ENCODE measurements around the gene NRCAM.
A peak's percentile ranks its signal among the peaks of the same experiment; 100 is the strongest.

Gene NRCAM

DNA sequence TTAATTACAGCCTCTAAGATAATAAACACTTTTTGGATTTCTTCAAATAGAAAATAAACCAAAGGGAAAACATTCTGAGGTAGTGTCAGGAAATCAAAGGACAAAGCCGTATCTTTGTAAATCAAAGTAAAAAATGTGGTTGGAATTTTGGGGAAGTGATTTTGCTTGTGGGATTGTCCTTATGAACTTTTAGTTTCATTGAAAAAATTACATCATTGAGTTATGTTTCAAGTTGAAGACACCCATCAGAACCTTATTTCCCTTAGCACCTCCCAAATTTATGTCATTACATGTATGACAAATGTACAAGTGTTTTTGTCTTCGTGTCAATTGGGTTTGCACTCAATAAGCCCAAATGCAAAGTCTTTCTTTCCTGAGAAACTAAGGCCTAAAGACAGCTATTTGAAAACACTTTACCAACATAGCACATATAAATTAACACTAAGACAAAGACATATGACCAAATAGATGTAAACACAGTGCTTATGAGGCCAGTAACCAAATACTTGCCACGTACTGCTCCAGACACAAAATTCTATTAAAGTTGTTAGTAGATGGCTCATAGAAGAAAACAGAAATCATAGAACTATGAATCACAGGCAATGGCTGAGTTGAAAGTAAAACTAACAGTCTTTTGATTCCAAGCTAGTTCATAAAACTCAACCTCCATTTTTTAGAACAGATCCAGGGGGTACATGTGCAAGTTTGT, 299.2 kb downstream of the NRCAM start:
- no peak for DNase-seq (ENCODE audit: extremely low spot score)
- TF ChIP-seq, protein P1, sequence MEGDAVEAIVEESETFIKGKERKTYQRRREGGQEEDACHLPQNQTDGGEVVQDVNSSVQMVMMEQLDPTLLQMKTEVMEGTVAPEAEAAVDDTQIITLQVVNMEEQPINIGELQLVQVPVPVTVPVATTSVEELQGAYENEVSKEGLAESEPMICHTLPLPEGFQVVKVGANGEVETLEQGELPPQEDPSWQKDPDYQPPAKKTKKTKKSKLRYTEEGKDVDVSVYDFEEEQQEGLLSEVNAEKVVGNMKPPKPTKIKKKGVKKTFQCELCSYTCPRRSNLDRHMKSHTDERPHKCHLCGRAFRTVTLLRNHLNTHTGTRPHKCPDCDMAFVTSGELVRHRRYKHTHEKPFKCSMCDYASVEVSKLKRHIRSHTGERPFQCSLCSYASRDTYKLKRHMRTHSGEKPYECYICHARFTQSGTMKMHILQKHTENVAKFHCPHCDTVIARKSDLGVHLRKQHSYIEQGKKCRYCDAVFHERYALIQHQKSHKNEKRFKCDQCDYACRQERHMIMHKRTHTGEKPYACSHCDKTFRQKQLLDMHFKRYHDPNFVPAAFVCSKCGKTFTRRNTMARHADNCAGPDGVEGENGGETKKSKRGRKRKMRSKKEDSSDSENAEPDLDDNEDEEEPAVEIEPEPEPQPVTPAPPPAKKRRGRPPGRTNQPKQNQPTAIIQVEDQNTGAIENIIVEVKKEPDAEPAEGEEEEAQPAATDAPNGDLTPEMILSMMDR (IDR thresholded peaks at IDR 0.05; ENCODE audit: control extremely low read depth, extremely low read depth, low read depth, missing control alignments) = no peak
- CTCF ChIA-PET = interaction anchor here (0.8 to 3.0 kb wide), 5 partner anchors 10 to 340 kb away, joined by 3 to 15 read pairs (median 6); no protein-coding TSS in a partner anchor
- POLR2A ChIA-PET = no interaction called here

- TF ChIP-seq, protein P1 (IDR thresholded peaks at IDR 0.05; ENCODE audit: control extremely low read depth, extremely low read depth, low read depth, missing control alignments) = no peak
- ChIA-PET POLR2A (no interaction called here), CTCF (no interaction called here)
- DNase-seq (ENCODE audit: extremely low spot score) = no peak
Observed at GRCh38 chr7:108152198-108152597, 304.0 kb downstream of the NRCAM start.

DNA sequence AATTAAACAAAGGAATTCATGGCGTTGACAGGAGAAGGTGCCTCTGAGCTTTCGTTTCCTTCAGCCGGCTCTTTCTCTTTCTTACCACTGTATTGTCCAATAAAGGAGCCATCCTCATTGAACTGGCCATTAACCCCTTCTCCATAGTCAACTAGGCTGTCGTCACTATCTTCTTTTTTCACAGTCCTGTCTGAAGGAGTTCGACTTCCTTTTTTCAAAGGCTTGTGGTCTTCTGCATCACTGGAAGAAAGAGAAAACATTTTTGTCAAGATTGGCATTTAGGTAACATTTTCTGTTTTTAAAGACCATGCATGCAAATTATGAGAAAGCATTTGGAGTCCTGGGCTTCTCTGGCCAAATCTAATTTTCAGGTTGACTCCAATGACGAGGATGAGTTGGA, 306.3 kb downstream of the NRCAM start:
- no peak for DNase-seq (ENCODE audit: extremely low spot score)
- CTCF ChIA-PET = interaction anchor here (0.7 to 1.2 kb wide), 3 partner anchors 12 to 271 kb away, joined by 3 read pairs; no protein-coding TSS in a partner anchor
- TF ChIP-seq, protein P1 (IDR thresholded peaks at IDR 0.05; ENCODE audit: control extremely low read depth, extremely low read depth, low read depth, missing control alignments) = no peak
- POLR2A ChIA-PET = no interaction called here

DNA sequence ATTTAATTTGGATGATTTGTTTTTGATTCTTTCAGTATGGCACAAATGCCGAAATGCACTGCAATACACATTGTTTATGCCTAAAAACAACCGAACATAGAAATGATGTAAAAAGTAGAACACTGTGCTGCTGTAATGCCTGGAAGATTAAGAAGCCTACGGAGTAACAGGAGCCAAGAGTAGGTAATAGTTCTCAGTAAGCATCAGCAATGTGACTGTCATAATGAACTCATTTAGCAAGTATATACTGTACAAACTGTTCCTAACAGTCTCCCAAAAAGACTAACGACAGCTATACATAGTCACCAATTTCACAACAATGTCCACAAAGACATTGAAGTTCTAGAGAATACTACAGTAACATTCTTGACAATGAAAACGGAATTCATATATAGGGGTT, 307.1 kb downstream of the NRCAM start:
- TF ChIP-seq, protein P1 (IDR thresholded peaks at IDR 0.05; ENCODE audit: control extremely low read depth, extremely low read depth, low read depth, missing control alignments) = no peak
- no peak for DNase-seq (ENCODE audit: extremely low spot score)
- ChIA-PET CTCF (interaction anchor here (0.7 to 1.2 kb wide), 3 partner anchors 11 to 270 kb away, joined by 3 read pairs; no protein-coding TSS in a partner anchor), POLR2A (no interaction called here)

DNA sequence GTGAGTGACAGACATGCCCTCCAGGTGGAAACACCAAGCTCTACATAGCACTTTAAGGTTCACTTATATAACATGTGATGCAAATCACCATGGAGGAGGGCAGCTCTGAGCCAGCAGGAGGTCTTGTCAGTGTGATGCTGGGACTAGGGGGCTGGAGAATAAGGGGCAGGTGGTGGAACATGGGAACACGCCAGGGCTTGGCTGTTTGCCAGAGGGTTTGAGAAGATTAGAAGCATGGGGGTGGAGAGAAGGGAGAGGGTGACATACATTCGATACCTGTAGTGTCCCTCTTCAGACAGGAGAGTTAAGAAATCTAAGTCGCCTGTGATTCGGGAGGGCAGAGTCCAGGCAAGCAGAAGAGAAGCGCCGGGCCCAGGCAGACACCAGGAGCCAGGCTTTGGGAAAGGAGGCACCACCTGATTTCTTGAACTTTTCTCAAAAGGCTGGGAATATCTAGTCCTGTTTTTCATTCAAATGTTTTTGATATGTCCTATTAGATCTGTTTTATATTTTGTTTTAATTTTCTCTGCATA, 309.1 kb downstream of the NRCAM start:
- CTCF ChIA-PET = interaction anchor here (1.0 to 3.4 kb wide), 10 partner anchors 11 to 272 kb away, joined by 5 to 110 read pairs (median 32); partner anchors contain the start of gene LAMB4
- POLR2A ChIA-PET = no interaction called here
- TF ChIP-seq, protein P1 (IDR thresholded peaks at IDR 0.05; ENCODE audit: control extremely low read depth, extremely low read depth, low read depth, missing control alignments) = no peak
- DNase-seq (ENCODE audit: extremely low spot score) = no peak

DNA sequence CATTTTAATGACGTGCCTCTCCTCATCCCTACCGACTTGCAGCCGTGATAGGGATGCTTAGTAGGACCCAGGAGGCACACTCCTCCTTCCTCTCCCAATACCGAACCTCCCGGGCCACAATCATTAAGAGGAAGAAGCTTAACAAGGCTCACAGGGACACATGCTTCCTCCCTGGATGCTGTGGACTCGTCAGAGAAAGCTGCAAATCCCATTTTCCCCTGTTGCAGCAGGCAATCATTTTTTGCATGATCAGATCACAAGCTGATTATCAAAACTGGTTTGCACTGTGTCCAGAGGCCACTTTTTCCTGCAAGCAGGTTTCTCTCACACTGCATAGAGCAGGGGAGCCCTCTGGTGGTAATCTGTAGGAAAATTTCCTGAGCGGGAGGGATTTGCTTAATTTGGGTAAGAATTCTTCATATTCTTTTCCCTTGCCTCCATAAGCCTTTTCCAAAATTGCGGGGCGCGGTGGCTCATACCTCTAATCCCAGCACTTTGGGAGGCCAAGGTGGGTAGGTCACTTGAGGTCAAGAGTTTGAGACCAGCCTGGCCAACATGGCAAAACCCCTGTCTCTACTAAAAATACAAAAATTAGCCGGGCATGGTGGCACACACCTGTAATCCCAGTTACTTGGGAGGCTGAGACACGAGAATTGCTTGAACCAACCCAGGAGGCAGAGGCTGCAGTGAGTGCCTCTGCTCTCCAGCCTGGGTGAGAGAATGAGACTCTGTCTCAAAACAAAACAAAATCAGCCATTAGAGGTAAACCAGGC, 310.0 kb downstream of the NRCAM start:
- CTCF ChIA-PET = interaction anchor here (0.6 to 3.4 kb wide), 39 partner anchors 12 to 682 kb away, joined by 3 to 110 read pairs (median 4); partner anchors contain the start of genes CBLL1 and LAMB4
- TF ChIP-seq, protein P1 (IDR thresholded peaks at IDR 0.05; ENCODE audit: control extremely low read depth, extremely low read depth, low read depth, missing control alignments) = peak; percentile 80
- DNase-seq (ENCODE audit: extremely low spot score) = peak; percentile 25
- POLR2A ChIA-PET = no interaction called here

Measured in GM10248 (cell line).